Activated B cell treated with CpG ODN at 0.5 μM for 24 hours (primary cell): Measurements from ENCODE around the gene DFFB. TPM values are rescaled to one million over a fixed set of nuclear protein-coding genes. Genes with fewer than 3 reads are reported as not detected.
A peak's percentile ranks its signal among the peaks of the same experiment; 100 is the strongest.

Experiments
- ATAC-seq: fragments of 200-7000 bp; cut with Tn5 transposase; one replicate; pipeline ENCODE4 v1.10.0; 2021; ENCODE audit warnings: low read depth, mild to moderate bottlenecking, moderate library complexity
- CTCF ChIA-PET: fragments of 350-600 bp; sonication (Branson Sonifier 250); formaldehyde crosslinking; loops from one replicate; lab custom pipeline; 2021; ENCODE audit warnings: antibody characterized with exemption; lab: Charles Lee
- POLR2A ChIA-PET: fragments of 350-600 bp; sonication (Branson Sonifier 250); formaldehyde crosslinking; loops from one replicate; lab custom pipeline; 2021; ENCODE audit warnings: antibody characterized with exemption; lab: Charles Lee
- DNase-seq: peaks from one replicate; pipeline ENCODE4 v3.0.0; 2022
- H3K27ac Mint-ChIP-seq: one replicate; pipeline ENCODE4 v1.8.0; 2020; ENCODE audit warnings: mixed read lengths
- H3K27me3 Mint-ChIP-seq: one replicate; pipeline ENCODE4 v1.8.0; 2021; ENCODE audit warnings: mixed read lengths
- H3K36me3 Mint-ChIP-seq: one replicate; pipeline ENCODE4 v1.8.0; 2021; ENCODE audit warnings: low read depth, mixed read lengths
- H3K4me1 Mint-ChIP-seq: one replicate; pipeline ENCODE4 v1.8.0; 2021; ENCODE audit warnings: mixed read lengths
- H3K4me3 Mint-ChIP-seq: one replicate; pipeline ENCODE4 v1.8.0; 2020; ENCODE audit warnings: mild to moderate bottlenecking, mixed read lengths
- H3K9me3 Mint-ChIP-seq: one replicate; pipeline ENCODE4 v1.8.0; 2020; ENCODE audit warnings: mixed read lengths
- intact Hi-C: fragments of 100-400 bp; cut with micrococcal nuclease; formaldehyde crosslinking; loops from one replicate; pipeline ENCODE4 v1.15.1; 2024
- total RNA-seq: library from RNA; stranded (reverse); gene quantifications from 2 replicates; pipeline ENCODE4 v1.2.3, GENCODE V29; 2022
- TF ChIP-seq, protein P1 (sequence below): fragments of 200-600 bp; IDR thresholded peaks from one replicate; pipeline ENCODE4 v1.8.0; 2022; ENCODE audit warnings: antibody characterized with exemption, mild to moderate bottlenecking

DFFB gene
- total RNA-seq, 1 donor from 2014 or later: 10.5 TPM

DNA sequence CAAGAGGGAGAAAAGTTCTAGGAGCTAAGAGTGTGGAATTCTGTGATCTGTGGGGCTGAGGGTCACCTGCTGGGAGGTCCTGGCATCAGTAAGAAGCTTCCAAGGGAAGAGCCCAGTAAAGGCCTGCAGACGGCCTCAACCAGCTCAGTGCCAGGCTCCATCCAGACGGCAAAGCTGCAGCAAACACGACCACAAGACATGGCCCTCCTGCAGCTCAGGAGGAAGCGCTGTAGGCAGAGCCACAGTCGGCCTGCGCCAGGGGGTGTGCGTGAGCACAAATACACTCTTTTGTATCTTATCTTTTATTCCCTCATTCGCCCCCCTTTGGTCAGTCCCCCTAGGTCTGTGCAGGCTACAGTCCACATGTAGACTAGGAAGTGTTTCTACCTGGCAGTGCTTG is 29.4 kb downstream of the DFFB start:
- no peaks in the 10 kb centered on the region for H3K27me3 Mint-ChIP-seq
- TF ChIP-seq, protein P1, sequence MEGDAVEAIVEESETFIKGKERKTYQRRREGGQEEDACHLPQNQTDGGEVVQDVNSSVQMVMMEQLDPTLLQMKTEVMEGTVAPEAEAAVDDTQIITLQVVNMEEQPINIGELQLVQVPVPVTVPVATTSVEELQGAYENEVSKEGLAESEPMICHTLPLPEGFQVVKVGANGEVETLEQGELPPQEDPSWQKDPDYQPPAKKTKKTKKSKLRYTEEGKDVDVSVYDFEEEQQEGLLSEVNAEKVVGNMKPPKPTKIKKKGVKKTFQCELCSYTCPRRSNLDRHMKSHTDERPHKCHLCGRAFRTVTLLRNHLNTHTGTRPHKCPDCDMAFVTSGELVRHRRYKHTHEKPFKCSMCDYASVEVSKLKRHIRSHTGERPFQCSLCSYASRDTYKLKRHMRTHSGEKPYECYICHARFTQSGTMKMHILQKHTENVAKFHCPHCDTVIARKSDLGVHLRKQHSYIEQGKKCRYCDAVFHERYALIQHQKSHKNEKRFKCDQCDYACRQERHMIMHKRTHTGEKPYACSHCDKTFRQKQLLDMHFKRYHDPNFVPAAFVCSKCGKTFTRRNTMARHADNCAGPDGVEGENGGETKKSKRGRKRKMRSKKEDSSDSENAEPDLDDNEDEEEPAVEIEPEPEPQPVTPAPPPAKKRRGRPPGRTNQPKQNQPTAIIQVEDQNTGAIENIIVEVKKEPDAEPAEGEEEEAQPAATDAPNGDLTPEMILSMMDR: no peak
- H3K27ac Mint-ChIP-seq: no peak overlapping the region
- H3K9me3 Mint-ChIP-seq: no peaks in the 10 kb centered on the region
- no peak overlapping the region for H3K4me3 Mint-ChIP-seq
- ATAC-seq: no peak
- POLR2A ChIA-PET: no interaction called here
- intact Hi-C loops: no loop called here
- peaks cover 11% of the 10 kb centered on the region for H3K4me1 Mint-ChIP-seq
- CTCF ChIA-PET: no interaction called here
- peaks cover 73% of the 10 kb centered on the region for H3K36me3 Mint-ChIP-seq
- DNase-seq: no peak

DNA sequence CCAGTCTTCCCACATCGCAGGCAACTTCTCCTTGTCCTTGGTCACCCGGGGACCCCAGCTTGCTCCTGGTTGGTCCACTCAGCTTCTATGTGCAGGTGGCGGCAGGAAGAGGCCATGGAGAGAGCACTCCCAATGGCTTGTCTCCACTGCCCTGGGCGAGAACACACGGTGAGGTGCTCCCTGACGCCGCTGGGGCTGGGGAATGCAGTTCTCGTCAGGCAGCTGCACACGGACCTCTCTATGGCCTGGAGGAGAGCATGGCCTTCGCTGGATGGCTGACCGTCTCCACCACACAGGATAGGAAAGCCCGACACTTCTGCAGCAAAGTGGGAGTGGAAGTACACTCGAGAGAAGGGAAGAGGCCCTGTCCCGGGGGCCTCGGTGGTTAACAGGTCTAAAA is 31.0 kb downstream of the DFFB start:
- Mint-ChIP-seq H3K36me3 (peaks cover 73% of the 10 kb centered on the region), H3K4me1 (peaks cover 19% of the 10 kb centered on the region), H3K27me3 (no peaks in the 10 kb centered on the region), H3K9me3 (no peaks in the 10 kb centered on the region), H3K4me3 (no peak overlapping the region), H3K27ac (no peak overlapping the region)
- ChIA-PET POLR2A (no interaction called here), CTCF (no interaction called here)
- ATAC-seq: no peak
- DNase-seq: no peak
- TF ChIP-seq, protein P1: no peak
- intact Hi-C loops: no loop called here

DNA sequence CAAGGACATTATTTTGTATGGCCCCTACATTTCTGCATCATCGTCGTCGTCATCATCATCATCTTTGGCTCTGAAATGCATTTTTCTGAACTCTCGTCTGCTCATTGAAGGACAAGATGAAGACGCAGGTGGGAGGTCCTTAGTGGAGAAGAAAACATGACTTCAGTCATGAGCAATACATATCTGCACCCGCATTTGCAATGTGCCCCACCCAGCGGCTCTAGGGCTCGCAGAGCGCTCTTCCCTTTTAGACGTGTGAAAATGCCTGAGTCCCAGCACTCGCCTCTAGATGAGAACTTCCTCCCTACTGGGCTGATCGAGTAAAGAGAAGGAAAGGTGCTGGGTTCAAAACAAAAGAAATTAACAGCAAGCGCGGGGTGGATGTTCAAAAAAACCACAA is 32.7 kb downstream of the DFFB start:
- ChIA-PET POLR2A (interaction anchor here (1.0 kb wide), 1 partner anchor 10 kb away, joined by 3 read pairs; the partner anchor contains the start of gene C1orf174), CTCF (no interaction called here)
- DNase-seq (no peak), ATAC-seq (no peak)
- H3K9me3 Mint-ChIP-seq: no peaks in the 10 kb centered on the region
- TF ChIP-seq, protein P1: no peak
- H3K27ac Mint-ChIP-seq: peak overlapping the region; percentile 41
- peaks cover 61% of the 10 kb centered on the region for H3K36me3 Mint-ChIP-seq
- no peaks in the 10 kb centered on the region for H3K27me3 Mint-ChIP-seq
- H3K4me1 Mint-ChIP-seq: peaks cover 20% of the 10 kb centered on the region
- H3K4me3 Mint-ChIP-seq: no peak overlapping the region
- intact Hi-C loops: no loop called here

DNA sequence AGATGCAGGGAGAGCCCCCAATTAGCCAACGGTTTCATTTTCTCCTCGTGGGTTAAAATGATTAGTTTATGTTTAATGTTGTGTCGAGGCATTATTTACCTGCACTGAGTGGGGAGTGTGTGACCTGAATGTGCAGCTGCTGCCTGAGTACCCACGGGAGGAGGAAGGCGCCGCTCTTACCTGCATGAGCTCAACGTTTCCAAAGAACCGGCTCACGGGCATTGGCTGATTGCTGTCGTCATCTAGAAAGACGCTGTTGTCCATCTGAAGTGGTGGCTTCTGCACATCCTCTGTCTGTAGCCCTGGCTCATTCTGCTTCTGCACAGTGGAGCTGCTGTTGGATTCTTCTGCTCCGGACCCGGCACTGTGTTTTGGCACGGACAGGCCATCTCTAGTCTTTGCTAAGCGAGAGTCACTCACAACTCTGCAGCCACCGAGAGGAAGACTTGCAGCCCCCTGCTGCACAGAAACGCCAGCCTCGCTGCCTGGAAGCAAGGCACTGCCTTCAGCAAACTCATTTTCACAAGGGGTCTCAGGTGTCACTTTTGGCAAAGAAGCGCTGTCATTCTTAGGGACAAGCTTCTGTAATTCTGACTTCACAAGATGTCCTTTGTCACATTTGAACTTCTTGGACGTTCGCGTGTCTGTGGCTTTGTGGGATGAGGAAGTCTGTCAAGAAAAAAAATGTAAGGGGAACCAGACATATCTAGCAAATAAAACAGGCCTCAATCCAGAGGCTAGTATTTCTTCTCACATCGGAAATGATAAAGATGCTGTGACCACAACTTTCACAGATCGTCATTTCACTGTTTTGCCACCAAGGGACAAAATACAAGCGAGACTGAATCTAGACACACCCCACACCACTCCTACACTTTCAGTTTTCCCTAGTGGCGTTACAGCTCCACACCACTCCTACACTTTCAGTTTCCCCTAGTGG is 33.4 kb downstream of the DFFB start:
- ChIA-PET POLR2A (interaction anchor here (1.0 kb wide), 1 partner anchor 9 kb away, joined by 3 read pairs; the partner anchor contains the start of gene C1orf174), CTCF (no interaction called here)

DNA sequence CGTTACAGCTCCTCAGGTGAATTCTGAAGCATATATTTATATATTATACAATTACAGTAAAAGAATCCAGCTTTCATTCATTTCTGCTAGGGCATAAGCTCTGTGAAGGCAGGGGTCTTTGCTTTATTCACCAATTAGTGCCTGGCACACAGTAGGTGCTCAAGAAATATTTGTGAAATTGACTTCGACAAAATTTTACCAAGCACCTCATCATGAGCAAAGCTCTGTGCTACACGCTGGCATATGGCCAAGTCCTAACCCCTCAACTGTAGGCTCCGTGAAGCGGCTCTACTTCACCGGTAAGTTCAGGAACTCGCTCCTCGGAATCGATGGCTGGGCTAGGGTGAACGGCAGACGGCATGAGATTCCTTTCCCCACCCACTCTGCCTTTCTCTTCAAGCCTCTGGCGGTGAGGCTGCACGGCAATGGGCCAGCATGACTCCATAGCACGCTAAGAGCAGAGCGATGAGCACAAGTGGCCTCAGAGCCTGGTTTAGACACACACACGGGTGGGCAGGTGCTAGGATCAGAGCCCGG is 34.1 kb downstream of the DFFB start:
- Mint-ChIP-seq H3K9me3 (no peaks in the 10 kb centered on the region), H3K36me3 (peaks cover 64% of the 10 kb centered on the region), H3K27ac (no peak overlapping the region), H3K4me3 (no peak overlapping the region), H3K27me3 (no peaks in the 10 kb centered on the region), H3K4me1 (peaks cover 25% of the 10 kb centered on the region)
- TF ChIP-seq, protein P1: no peak
- intact Hi-C loops: no loop called here
- ATAC-seq (no peak), DNase-seq (no peak)
- CTCF ChIA-PET: no interaction called here
- POLR2A ChIA-PET: no interaction called here

More for the DNA sequence above, 33.4 kb downstream of the DFFB start:
- TF ChIP-seq, protein P1: no peak
- no peak for ATAC-seq
- no peak overlapping the region for H3K4me3 Mint-ChIP-seq
- H3K4me1 Mint-ChIP-seq: peaks cover 20% of the 10 kb centered on the region
- H3K9me3 Mint-ChIP-seq: no peaks in the 10 kb centered on the region
- peaks cover 61% of the 10 kb centered on the region for H3K36me3 Mint-ChIP-seq
- no peak for DNase-seq
- intact Hi-C loops: no loop called here
- H3K27ac Mint-ChIP-seq: no peak overlapping the region
- H3K27me3 Mint-ChIP-seq: no peaks in the 10 kb centered on the region
